MCF 10A (cell line): ENCODE data around the gene CORO2B. TPM values are rescaled to one million over a fixed set of nuclear protein-coding genes. Genes with fewer than 3 reads are reported as not detected.
A peak's percentile ranks its signal among the peaks of the same experiment; 100 is the strongest.

Experiments used
- BruUV-seq: library from RNA; stranded (reverse); fragments of 400-500 nt; replicated peaks from 2 replicates; lab custom pipeline; 2021; lab: Mats Ljungman, UMichigan
- CTCF ChIA-PET: fragments of 300-600 bp; sonication (Branson Sonifier 250); formaldehyde crosslinking; extraction: SDS; loops from one replicate; lab custom pipeline; 2021; ENCODE audit warnings: antibody characterized with exemption, inconsistent platforms; lab: Yijun Ruan, JAX
- POLR2A ChIA-PET: fragments of 300-600, 350-650 bp; sonication (Branson Sonifier 250); formaldehyde crosslinking; extraction: SDS; loops from one replicate; lab custom pipeline; 2020; ENCODE audit warnings: antibody characterized with exemption, inconsistent platforms; lab: Yijun Ruan, JAX
- DNase-seq: peaks from one replicate; pipeline ENCODE4 v3.0.0-alpha.2; 2018; ENCODE audit not compliant: unreplicated experiment
- H3K27ac Mint-ChIP-seq: one replicate; pipeline ENCODE4 v1.8.0; 2022; ENCODE audit warnings: mild to moderate bottlenecking, low read depth, mixed read lengths; ENCODE audit not compliant: unreplicated experiment
- H3K27me3 Mint-ChIP-seq: one replicate; pipeline ENCODE4 v1.8.0; 2022; ENCODE audit warnings: mixed read lengths; ENCODE audit not compliant: insufficient read depth, unreplicated experiment
- H3K36me3 Mint-ChIP-seq: one replicate; pipeline ENCODE4 v1.8.0; 2022; ENCODE audit warnings: mild to moderate bottlenecking, moderate library complexity, mixed read lengths; ENCODE audit not compliant: insufficient read depth, unreplicated experiment
- H3K4me1 Mint-ChIP-seq: one replicate; pipeline ENCODE4 v1.8.0; 2022; ENCODE audit warnings: mixed read lengths; ENCODE audit not compliant: insufficient read depth, unreplicated experiment
- H3K4me3 Mint-ChIP-seq: one replicate; pipeline ENCODE4 v1.8.0; 2022; ENCODE audit warnings: mild to moderate bottlenecking, moderate library complexity, mixed read lengths; ENCODE audit not compliant: unreplicated experiment
- H3K9me3 Mint-ChIP-seq: one replicate; pipeline ENCODE4 v1.8.0; 2022; ENCODE audit warnings: mixed read lengths; ENCODE audit not compliant: unreplicated experiment
- CTCF ChIP-seq: fragments of 200-600 bp; IDR thresholded peaks from one replicate; pipeline ENCODE4 v1.8.0; 2022; ENCODE audit warnings: antibody characterized with exemption, mild to moderate bottlenecking; ENCODE audit not compliant: unreplicated experiment
- intact Hi-C: fragments of 100-400 bp; cut with micrococcal nuclease; formaldehyde crosslinking; loops from 2 replicates; pipeline ENCODE4 v1.14.1; 2022
- total RNA-seq: library from RNA; stranded (reverse); gene quantifications from 2 replicates; pipeline ENCODE4 v1.2.3, GENCODE V29; 2022

CORO2B gene
- total RNA-seq, 1 experiment from 2014 or later, result 0.79 TPM

DNA sequence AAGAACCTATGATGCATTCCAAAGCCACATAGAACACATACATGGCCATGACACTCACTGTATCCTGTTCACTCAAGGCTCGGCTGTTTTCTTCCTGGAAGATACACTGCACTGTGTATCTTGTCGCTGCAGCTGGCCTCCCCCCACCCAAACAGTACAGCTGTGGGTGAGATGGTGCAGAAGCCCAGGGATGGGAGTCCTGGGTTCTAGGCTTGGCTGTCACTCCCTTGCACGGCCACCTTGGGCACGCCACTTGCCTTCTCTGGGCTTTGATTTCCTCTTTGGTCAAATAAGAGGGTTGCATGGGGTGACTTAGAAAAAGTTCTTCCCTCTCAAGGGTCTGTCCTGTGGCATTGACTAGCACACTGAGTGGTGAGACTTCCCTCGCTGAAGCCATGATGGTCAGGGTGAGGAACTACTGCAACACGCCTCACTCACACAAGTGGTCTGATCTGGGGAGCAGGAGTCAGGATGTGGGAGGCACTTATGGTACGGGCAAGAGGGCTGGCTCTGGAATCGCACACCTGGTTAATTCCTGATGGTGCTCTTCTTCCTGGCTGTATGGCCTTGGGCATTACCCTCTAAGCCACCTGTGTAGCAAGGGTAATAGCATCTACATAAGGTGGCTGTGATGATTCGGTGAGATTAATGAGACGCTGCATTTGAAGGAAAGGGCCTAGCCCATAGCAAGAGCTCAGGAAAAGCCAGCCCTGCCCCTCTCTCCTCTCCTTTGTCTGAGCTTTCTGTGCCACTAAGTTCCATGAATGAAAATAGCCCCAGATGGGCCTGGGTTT, 197.9 kb downstream of the CORO2B start:
- H3K27me3 Mint-ChIP-seq, result no peaks in the 10 kb centered on the region
- POLR2A ChIA-PET, result interaction anchor here (0.6 to 1.2 kb wide), 3 partner anchors 18 to 398 kb away, joined by 3 to 4 read pairs (median 3); no protein-coding TSS in a partner anchor
- TF ChIP-seq CTCF, result no peak
- H3K9me3 Mint-ChIP-seq, result no peaks in the 10 kb centered on the region
- H3K4me1 Mint-ChIP-seq, result no peaks in the 10 kb centered on the region
- H3K4me3 Mint-ChIP-seq, result no peak overlapping the region
- peaks cover 53% of the 10 kb centered on the region for H3K36me3 Mint-ChIP-seq
- no TSS peak for BruUV-seq
- H3K27ac Mint-ChIP-seq, result peak overlapping the region; percentile 14
- CTCF ChIA-PET, result no interaction called here
- intact Hi-C loops, result no loop called here
- DNase-seq, result no peak

Other genes starting within 250 kb of the CORO2B start
- 0.19 TPM in 1 of 2 replicates, not detected in the other for gene ITGA11, start 146.8 kb upstream of the CORO2B start, total RNA-seq
- gene ANP32A, start 241.9 kb downstream of the CORO2B start, total RNA-seq, result 150 and 159 TPM in 2 replicates